HepG2 (cell line): ENCODE data around the gene PPP1CB. TPM values are rescaled to one million over a fixed set of nuclear protein-coding genes. Genes with fewer than 3 reads are reported as not detected.

ENCODE experiments used
- CHD2 ChIP-seq: IDR thresholded peaks from 2 replicates; pipeline ENCODE4 v1.6.1; 2011; ENCODE audit warnings: low read depth, low read length, improper control_type of control experiment
- GATA4 ChIP-seq: sonication (generic); IDR thresholded peaks from 2 replicates; pipeline ENCODE4 v1.6.1; 2016; ENCODE audit warnings: antibody characterized with exemption, low read depth, borderline replicate concordance
- NFE2L1 ChIP-seq: sonication (generic); formaldehyde crosslinking; IDR thresholded peaks from 2 replicates; pipeline ENCODE4 v1.4.0; 2020; ENCODE audit warnings: missing genetic modification reagents, mild to moderate bottlenecking, borderline replicate concordance
- PCBP2 ChIP-seq: fragments of 200-400 bp; formaldehyde crosslinking; optimal IDR thresholded peaks from 2 replicates; pipeline ENCODE3; 2018; ENCODE audit warnings: low read length, low read depth; ENCODE audit not compliant: poor library complexity, severe bottlenecking
- SP4 ChIP-seq: sonication (generic); formaldehyde crosslinking; IDR thresholded peaks from 2 replicates; pipeline ENCODE4 v1.8.1; 2023; ENCODE audit warnings: mild to moderate bottlenecking, missing genetic modification reagents
- SRSF1 ChIP-seq: fragments of 200-400 bp; formaldehyde crosslinking; optimal IDR thresholded peaks from 2 replicates; pipeline ENCODE3; 2017; ENCODE audit warnings: mild to moderate bottlenecking, low read depth, low read length, moderate library complexity
- STAT5B ChIP-seq: sonication (generic); formaldehyde crosslinking; IDR thresholded peaks from 2 replicates; pipeline ENCODE4 v1.4.0; 2020; ENCODE audit warnings: missing genetic modification reagents
- ZBTB3 ChIP-seq: sonication (generic); formaldehyde crosslinking; IDR thresholded peaks from 2 replicates; pipeline ENCODE4 v1.4.0; 2020; ENCODE audit warnings: low read depth, mild to moderate bottlenecking, moderate library complexity, missing genetic modification reagents, borderline replicate concordance
- ZNF10 ChIP-seq: sonication (generic); formaldehyde crosslinking; IDR thresholded peaks from 2 replicates; pipeline ENCODE4 v1.4.0; 2020; ENCODE audit warnings: mild to moderate bottlenecking, low read depth, missing genetic modification reagents, borderline replicate concordance
- ZNF232 ChIP-seq: sonication (generic); formaldehyde crosslinking; IDR thresholded peaks from 2 replicates; pipeline ENCODE4 v1.4.0; 2020; ENCODE audit warnings: missing genetic modification reagents, borderline replicate concordance
- ZNF333 ChIP-seq: sonication (generic); formaldehyde crosslinking; IDR thresholded peaks from 2 replicates; pipeline ENCODE4 v1.4.0; 2020; ENCODE audit warnings: mild to moderate bottlenecking, missing genetic modification reagents, borderline replicate concordance
- ZNF350 ChIP-seq: sonication (generic); formaldehyde crosslinking; IDR thresholded peaks from 2 replicates; pipeline ENCODE4 v1.4.0; 2020; ENCODE audit warnings: mild to moderate bottlenecking, low read depth, missing genetic modification reagents, borderline replicate concordance
- ZNF451 ChIP-seq: sonication (generic); formaldehyde crosslinking; IDR thresholded peaks from 2 replicates; pipeline ENCODE4 v1.5.0; 2020; ENCODE audit warnings: mild to moderate bottlenecking, missing genetic modification reagents
- polyA plus RNA-seq, 8 experiments: library from polyadenylated mRNA; depleted of rRNA in 3 of 8; stranded (reverse) in 7 of 8; unstranded in 1 of 8; fragments of >200 nt; fragmentation: Illumina TruSeq in 4 of 8; extraction: Trizol in 4 of 8; gene quantifications; 2 replicates each; pipeline versions ENCODE4 v1.2.1 to v1.2.3, GENCODE V29; 2011 to 2016; ENCODE audit warnings: low read depth in 4 of 8, missing spikeins in 1 of 8, mixed read lengths in 1 of 8; ENCODE audit not compliant: insufficient read depth in 1 of 8
- total RNA-seq, 5 experiments: library from RNA; depleted of rRNA; stranded (reverse); fragments of >200 nt; fragmentation: Illumina TruSeq; extraction: Trizol; gene quantifications; 2 replicates each; pipeline ENCODE4 v1.2.3, GENCODE V29; 2016; ENCODE audit warnings: low read depth in 1 of 5
- TF ChIP-seq, protein P1 (sequence below), 2 experiments: IDR thresholded peaks; 2 replicates each; pipeline ENCODE4 v1.6.1; 2011 to 2012; ENCODE audit warnings: low read length in 2 of 2, borderline replicate concordance in 1 of 2, low read depth in 1 of 2, mild to moderate bottlenecking in 1 of 2, moderate library complexity in 1 of 2
- TF ChIP-seq, protein P2 (sequence below): sonication (generic); formaldehyde crosslinking; IDR thresholded peaks from 2 replicates; pipeline ENCODE4 v1.4.0; 2020; ENCODE audit warnings: mild to moderate bottlenecking, missing genetic modification reagents
- TF ChIP-seq, protein P3 (sequence below): IDR thresholded peaks from 2 replicates; pipeline ENCODE4 v1.6.1; 2016
- TF ChIP-seq, protein P4 (sequence below): sonication (generic); formaldehyde crosslinking; IDR thresholded peaks from 2 replicates; pipeline ENCODE4 v1.8.1; 2023; ENCODE audit warnings: mild to moderate bottlenecking, inconsistent platforms, moderate library complexity, missing genetic modification reagents, borderline replicate concordance

The PPP1CB gene
- total and polyA plus RNA-seq, 2 of the 13 experiments (the other 11 are each of a cell fraction or from before 2014, with no cell fraction given), result 46.9 to 109 TPM

DNA sequence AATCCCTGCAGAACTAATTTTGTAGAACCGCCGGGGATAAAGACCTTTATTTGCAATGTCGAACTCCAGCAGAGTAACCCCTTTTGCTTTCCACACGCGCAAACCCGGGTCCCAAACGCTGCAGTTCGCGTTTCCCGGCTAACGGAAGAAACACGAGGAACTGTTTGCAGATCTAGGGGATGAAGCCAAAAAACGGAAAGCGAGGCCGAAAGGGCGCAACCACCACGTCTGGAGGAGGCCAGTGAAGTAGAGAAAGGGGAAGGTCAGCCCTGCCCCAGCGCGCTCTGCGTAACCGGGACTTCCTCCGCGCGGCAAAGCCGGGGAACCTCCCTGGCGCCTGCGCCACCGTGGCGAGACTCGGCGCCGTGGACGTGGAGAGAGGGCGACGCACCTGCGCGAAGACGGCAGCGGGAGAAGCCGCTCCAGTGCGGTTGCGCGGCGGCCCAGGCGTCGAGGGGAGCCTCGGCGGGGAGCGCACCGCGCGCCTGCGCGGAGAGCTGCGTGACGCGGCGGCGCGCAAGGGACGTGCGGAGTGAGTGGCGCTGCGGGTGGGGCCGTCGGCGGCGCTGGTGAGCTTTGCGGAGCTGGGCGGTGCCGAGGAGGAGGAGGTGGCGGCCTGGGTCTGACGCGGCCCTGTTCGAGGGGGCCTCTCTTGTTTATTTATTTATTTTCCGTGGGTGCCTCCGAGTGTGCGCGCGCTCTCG lies at the start of gene PPP1CB (continued):
- TF ChIP-seq, protein P1, sequence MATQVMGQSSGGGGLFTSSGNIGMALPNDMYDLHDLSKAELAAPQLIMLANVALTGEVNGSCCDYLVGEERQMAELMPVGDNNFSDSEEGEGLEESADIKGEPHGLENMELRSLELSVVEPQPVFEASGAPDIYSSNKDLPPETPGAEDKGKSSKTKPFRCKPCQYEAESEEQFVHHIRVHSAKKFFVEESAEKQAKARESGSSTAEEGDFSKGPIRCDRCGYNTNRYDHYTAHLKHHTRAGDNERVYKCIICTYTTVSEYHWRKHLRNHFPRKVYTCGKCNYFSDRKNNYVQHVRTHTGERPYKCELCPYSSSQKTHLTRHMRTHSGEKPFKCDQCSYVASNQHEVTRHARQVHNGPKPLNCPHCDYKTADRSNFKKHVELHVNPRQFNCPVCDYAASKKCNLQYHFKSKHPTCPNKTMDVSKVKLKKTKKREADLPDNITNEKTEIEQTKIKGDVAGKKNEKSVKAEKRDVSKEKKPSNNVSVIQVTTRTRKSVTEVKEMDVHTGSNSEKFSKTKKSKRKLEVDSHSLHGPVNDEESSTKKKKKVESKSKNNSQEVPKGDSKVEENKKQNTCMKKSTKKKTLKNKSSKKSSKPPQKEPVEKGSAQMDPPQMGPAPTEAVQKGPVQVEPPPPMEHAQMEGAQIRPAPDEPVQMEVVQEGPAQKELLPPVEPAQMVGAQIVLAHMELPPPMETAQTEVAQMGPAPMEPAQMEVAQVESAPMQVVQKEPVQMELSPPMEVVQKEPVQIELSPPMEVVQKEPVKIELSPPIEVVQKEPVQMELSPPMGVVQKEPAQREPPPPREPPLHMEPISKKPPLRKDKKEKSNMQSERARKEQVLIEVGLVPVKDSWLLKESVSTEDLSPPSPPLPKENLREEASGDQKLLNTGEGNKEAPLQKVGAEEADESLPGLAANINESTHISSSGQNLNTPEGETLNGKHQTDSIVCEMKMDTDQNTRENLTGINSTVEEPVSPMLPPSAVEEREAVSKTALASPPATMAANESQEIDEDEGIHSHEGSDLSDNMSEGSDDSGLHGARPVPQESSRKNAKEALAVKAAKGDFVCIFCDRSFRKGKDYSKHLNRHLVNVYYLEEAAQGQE (IDR thresholded peaks at IDR 0.05; ENCODE audit: borderline replicate concordance in 1 of 2, low read depth in 1 of 2, low read length in 2 of 2), result peak in 1 of 2 experiments; percentile 69; a peak in 1 of 4 replicates
- peak; percentile 75 for TF ChIP-seq ZNF350 (CRISPR knock-in tag)
- peak; percentile 78 for TF ChIP-seq SRSF1
- TF ChIP-seq, protein P2, sequence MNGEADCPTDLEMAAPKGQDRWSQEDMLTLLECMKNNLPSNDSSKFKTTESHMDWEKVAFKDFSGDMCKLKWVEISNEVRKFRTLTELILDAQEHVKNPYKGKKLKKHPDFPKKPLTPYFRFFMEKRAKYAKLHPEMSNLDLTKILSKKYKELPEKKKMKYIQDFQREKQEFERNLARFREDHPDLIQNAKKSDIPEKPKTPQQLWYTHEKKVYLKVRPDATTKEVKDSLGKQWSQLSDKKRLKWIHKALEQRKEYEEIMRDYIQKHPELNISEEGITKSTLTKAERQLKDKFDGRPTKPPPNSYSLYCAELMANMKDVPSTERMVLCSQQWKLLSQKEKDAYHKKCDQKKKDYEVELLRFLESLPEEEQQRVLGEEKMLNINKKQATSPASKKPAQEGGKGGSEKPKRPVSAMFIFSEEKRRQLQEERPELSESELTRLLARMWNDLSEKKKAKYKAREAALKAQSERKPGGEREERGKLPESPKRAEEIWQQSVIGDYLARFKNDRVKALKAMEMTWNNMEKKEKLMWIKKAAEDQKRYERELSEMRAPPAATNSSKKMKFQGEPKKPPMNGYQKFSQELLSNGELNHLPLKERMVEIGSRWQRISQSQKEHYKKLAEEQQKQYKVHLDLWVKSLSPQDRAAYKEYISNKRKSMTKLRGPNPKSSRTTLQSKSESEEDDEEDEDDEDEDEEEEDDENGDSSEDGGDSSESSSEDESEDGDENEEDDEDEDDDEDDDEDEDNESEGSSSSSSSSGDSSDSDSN (CRISPR knock-in tag), result peak; percentile 71
- peak; percentile 29; the same call in 1 of the 2 replicates for TF ChIP-seq GATA4
- TF ChIP-seq ZNF333 (CRISPR knock-in tag), result peak; percentile 56
- TF ChIP-seq, protein P3, sequence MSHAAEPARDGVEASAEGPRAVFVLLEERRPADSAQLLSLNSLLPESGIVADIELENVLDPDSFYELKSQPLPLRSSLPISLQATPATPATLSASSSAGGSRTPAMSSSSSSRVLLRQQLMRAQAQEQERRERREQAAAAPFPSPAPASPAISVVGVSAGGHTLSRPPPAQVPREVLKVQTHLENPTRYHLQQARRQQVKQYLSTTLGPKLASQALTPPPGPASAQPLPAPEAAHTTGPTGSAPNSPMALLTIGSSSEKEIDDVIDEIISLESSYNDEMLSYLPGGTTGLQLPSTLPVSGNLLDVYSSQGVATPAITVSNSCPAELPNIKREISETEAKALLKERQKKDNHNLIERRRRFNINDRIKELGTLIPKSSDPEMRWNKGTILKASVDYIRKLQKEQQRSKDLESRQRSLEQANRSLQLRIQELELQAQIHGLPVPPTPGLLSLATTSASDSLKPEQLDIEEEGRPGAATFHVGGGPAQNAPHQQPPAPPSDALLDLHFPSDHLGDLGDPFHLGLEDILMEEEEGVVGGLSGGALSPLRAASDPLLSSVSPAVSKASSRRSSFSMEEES (CRISPR knock-in tag), result peak; percentile 53
- TF ChIP-seq, protein P4, sequence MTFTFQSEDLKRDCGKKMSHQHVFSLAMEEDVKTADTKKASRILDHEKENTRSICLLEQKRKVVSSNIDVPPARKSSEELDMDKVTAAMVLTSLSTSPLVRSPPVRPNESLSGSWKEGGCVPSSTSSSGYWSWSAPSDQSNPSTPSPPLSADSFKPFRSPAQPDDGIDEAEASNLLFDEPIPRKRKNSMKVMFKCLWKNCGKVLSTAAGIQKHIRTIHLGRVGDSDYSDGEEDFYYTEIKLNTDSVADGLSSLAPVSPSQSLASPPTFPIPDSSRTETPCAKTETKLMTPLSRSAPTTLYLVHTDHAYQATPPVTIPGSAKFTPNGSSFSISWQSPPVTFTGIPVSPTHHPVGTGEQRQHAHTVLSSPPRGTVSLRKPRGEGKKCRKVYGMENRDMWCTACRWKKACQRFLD, result no peak
- peak; percentile 84; the same call in 1 of the 2 replicates for TF ChIP-seq STAT5B
- TF ChIP-seq ZBTB3 (CRISPR knock-in tag), result 0 out of 2 replicates have a peak, but pooled peaks have one; percentile 18
- TF ChIP-seq PCBP2, result no peak
- peak; percentile 76 for TF ChIP-seq SP4
- peak; percentile 93 for TF ChIP-seq ZNF451 (CRISPR knock-in tag)
- TF ChIP-seq CHD2, result 0 out of 2 replicates have a peak, but pooled peaks have one; percentile 18
- peak; percentile 91; the same call in 1 of the 2 replicates for TF ChIP-seq ZNF232
- peak; percentile 64; the same call in 1 of the 2 replicates for TF ChIP-seq NFE2L1 (CRISPR knock-in tag)
- TF ChIP-seq ZNF10 (CRISPR knock-in tag), result 0 out of 2 replicates have a peak, but pooled peaks have one; percentile 55
